GM06990 (cell line): Measurements from ENCODE around the gene CUL2.
"Not testable (repeated sequence)": the region's sequence is repeated elsewhere in the genome, so short reads cannot be mapped to it uniquely, and the experiment has no call there.

ENCODE experiments used
- DNase-seq: peaks from one replicate; pipeline ENCODE4 v3.0.0-alpha.2; 2011; ENCODE audit not compliant: insufficient read length; ENCODE audit errors: extremely low read depth
- H3K27me3 ChIP-seq: replicated peaks from 2 replicates; pipeline ENCODE4 v1.6.0; 2011; ENCODE audit warnings: low read length; ENCODE audit not compliant: control insufficient read depth, insufficient read depth
- H3K36me3 ChIP-seq: 2 replicates; pipeline ENCODE4 v1.5.1; 2011; ENCODE audit warnings: low read length; ENCODE audit not compliant: control insufficient read depth, insufficient read depth
- H3K4me3 ChIP-seq: replicated peaks from 2 replicates; pipeline ENCODE4 v1.5.1; 2011; ENCODE audit warnings: low read depth, mild to moderate bottlenecking, control low read depth, low read length
- CTCF ChIP-seq: IDR thresholded peaks from 2 replicates; pipeline ENCODE4 v1.5.1; 2011; ENCODE audit warnings: low read length, control low read depth, mild to moderate bottlenecking, inconsistent platforms; ENCODE audit not compliant: insufficient read depth, poor library complexity, severe bottlenecking

The CUL2 gene

DNA sequence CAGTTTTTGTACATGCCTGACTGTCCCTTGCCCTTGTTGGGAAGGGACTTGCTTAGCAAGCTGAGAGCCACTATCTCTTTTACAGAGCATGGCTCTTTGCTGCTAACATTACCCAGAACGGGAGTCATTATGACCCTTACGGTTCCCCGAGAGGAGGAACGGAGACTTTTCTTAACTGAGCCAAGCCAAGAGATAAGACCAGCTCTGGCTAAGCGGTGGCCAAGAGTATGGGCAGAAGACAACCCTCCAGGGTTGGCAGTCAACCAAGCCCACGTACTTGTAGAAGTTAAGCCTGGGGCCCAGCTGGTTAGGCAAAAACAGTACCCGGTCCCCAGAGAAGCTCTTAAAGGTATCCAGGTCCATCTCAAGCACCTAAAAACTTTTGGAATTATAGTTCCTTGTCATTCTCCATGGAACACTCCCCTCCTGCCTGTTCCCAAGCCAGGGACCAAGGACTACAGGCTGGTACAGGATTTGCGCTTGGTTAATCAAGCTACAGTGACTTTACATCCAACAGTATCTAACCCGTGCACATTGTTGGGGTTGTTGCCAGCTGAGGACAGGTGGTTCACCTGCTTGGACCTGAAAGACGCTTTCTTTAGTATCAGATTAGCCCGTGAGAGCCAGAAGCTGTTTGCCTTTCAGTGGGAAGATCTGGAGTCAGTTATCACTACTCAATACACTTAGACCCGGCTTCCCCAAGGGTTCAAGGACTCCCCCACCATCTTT lies 118.4 kb downstream of the CUL2 start:
- H3K4me3 ChIP-seq, H3K36me3 ChIP-seq, DNase-seq, H3K27me3 ChIP-seq: not testable (repeated sequence)

GRCh38 chr10:34969171-34969570 lies 121.0 kb downstream of the CUL2 start:
- Histone ChIP-seq H3K27me3 (no peaks in the 10 kb centered on the region), H3K4me3 (no peak overlapping the region), H3K36me3 (no peaks in the 10 kb centered on the region)
- DNase-seq: no peak
- TF ChIP-seq CTCF: no peak

GRCh38 chr10:34967335-34967880 lies 122.7 kb downstream of the CUL2 start:
- DNase-seq: no peak
- Histone ChIP-seq H3K27me3 (no peaks in the 10 kb centered on the region), H3K4me3 (no peak overlapping the region), H3K36me3 (no peaks in the 10 kb centered on the region)
- no peak for TF ChIP-seq CTCF

DNA sequence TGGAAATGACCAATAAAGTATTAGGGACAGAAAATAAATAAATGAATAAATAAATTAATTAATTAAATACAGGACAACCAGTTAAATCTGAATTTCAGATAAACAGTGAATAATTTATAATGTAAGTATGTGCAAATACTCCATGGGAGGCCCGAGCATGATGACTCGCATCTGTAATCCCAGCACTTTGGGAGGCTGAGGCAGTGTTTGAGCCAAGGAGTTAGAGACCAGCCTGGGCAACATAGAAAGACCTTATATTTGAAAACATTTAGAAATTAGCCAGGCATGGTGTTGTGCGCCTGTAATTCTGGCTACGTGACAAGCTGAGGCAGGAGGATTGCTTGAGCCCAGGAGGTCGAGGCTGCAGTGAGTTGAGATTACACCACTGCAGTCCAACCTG lies 123.7 kb downstream of the CUL2 start:
- Histone ChIP-seq H3K36me3 (no peaks in the 10 kb centered on the region), H3K27me3 (no peaks in the 10 kb centered on the region), H3K4me3 (no peak overlapping the region)
- no peak for DNase-seq
- TF ChIP-seq CTCF: no peak

GRCh38 chr10:34966040-34966439 lies 124.1 kb downstream of the CUL2 start:
- H3K36me3 ChIP-seq: no peaks in the 10 kb centered on the region
- H3K4me3 ChIP-seq: no peak overlapping the region
- no peak for TF ChIP-seq CTCF
- DNase-seq: no peak
- no peaks in the 10 kb centered on the region for H3K27me3 ChIP-seq

DNA sequence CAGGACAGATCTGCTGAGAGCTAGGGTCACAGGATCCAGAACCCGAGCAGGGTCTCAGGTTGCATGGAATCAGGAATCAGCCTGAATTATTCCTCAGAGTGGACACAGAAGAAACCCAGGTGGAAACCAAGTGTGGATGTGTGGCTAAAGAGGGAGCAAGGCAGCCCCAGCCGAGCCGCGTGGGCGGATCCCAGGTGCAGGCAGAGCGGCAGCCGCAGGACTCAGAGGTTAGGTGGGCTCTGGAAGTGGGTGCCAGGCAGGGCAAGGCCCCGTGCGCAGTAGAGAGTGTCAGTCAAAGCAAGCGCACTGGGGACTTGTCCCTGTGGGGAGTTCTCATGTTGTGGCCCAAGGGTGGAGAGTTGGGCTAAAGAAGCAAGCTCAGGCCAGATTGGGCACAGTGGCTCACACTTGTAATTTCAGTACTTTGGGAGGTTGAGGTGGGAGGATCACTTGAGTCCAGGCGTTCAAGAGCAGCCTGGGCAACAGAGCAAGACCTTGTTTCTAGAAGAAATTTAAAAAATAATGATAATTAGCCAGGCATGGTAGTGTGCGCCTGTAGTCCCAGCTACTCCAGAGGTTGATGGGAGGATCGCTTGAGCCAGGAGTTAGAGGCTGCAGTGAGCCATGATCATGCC lies 125.9 kb downstream of the CUL2 start:
- H3K4me3 ChIP-seq: no peak overlapping the region
- no peak for DNase-seq
- H3K27me3 ChIP-seq: no peaks in the 10 kb centered on the region
- no peak for TF ChIP-seq CTCF
- no peaks in the 10 kb centered on the region for H3K36me3 ChIP-seq
